ENCODE results near the gene NDFIP2. TPM values are rescaled to one million over a fixed set of nuclear protein-coding genes. Genes with fewer than 3 reads are reported as not detected.

Gene NDFIP2
- polyA plus RNA-seq, 2 of the 4 experiments (the other 2 are of a cell fraction), result 23.2 to 39.9 TPM

GRCh38 chr13:79528356-79528755, 47.4 kb downstream of the NDFIP2 start:
- no peak overlapping the region for H3K4me2 ChIP-seq
- ChIA-PET POLR2A (no interaction called here), CTCF (interaction anchor here (0.7 to 2.1 kb wide), 2 partner anchors 12 to 104 kb away, joined by 3 to 6 read pairs; no protein-coding TSS in a partner anchor)
- H3K4me1 ChIP-seq, result no peaks in the 10 kb centered on the region
- H3K27ac ChIP-seq, result no peak overlapping the region
- H3K9me3 ChIP-seq, result no peaks in the 10 kb centered on the region
- H3K4me3 ChIP-seq, result no peak overlapping the region
- ATAC-seq (no peak), FAIRE-seq (no peak), DNase-seq (ENCODE audit: low read depth in 1 of 2, low spot score in 1 of 2) (no peak)
- 84% methylated on average over 4 of the region's 4 CpGs for WGBS (ENCODE audit: missing lambda C conversion rate)
- no peak for TF ChIP-seq CBX8 (IDR thresholded peaks at IDR 0.05)
- no peak for TF ChIP-seq JUN (IDR thresholded peaks at IDR 0.05)
- TF ChIP-seq FOXS1 (CRISPR knock-in tag; IDR thresholded peaks at IDR 0.05), result no peak
- no peak for TF ChIP-seq HMGXB4 (CRISPR knock-in tag; IDR thresholded peaks at IDR 0.05; ENCODE audit: borderline replicate concordance)
- no peak for TF ChIP-seq ESRRA (IDR thresholded peaks at IDR 0.05; ENCODE audit: borderline replicate concordance, low read length)
- no peak for TF ChIP-seq BCL3 (IDR thresholded peaks at IDR 0.05)
- no peak for TF ChIP-seq RFX5 (IDR thresholded peaks at IDR 0.05)
- TF ChIP-seq ZFP36 (IDR thresholded peaks at IDR 0.05; ENCODE audit: borderline replicate concordance, partially characterized antibody), result no peak
- TF ChIP-seq TFCP2L1 (CRISPR knock-in tag; IDR thresholded peaks at IDR 0.05), result no peak
- TF ChIP-seq HEYL (CRISPR knock-in tag; IDR thresholded peaks at IDR 0.05), result no peak
- no peak for TF ChIP-seq USF2 (IDR thresholded peaks at IDR 0.05)
- TF ChIP-seq CBX2 (IDR thresholded peaks at IDR 0.05; ENCODE audit: borderline replicate concordance, low read depth), result no peak
- TF ChIP-seq RCOR1 (IDR thresholded peaks at IDR 0.05; ENCODE audit: low read depth, low read length), result no peak

- DNase-seq (ENCODE audit: low read depth in 1 of 2, low spot score in 1 of 2), result no peak
- H3K4me2 ChIP-seq, result no peak overlapping the region
- ATAC-seq, result no peak; a peak in 1 of 6 replicates
- peaks cover 3% of the 10 kb centered on the region; the same call in 1 of the 3 replicates for H3K4me1 ChIP-seq
- FAIRE-seq, result no peak
- H3K9me3 ChIP-seq, result no peaks in the 10 kb centered on the region
- H3K27ac ChIP-seq, result no peak overlapping the region
- no peak overlapping the region for H3K4me3 ChIP-seq
- ChIA-PET CTCF (interaction anchor here (2.1 kb wide), 1 partner anchor 104 kb away, joined by 6 read pairs; no protein-coding TSS in a partner anchor), POLR2A (interaction anchor here (0.7 kb wide), 1 partner anchor 105 kb away, joined by 3 read pairs; no protein-coding TSS in a partner anchor)
- TF ChIP-seq NPAS2 (CRISPR knock-in tag; IDR thresholded peaks at IDR 0.05; ENCODE audit: borderline replicate concordance) (no peak), MAX (IDR thresholded peaks at IDR 0.05) (no peak), GATA3 (IDR thresholded peaks at IDR 0.05; ENCODE audit: borderline replicate concordance) (no peak), ELK1 (IDR thresholded peaks at IDR 0.05; ENCODE audit: low read depth, low read length) (no peak), TP53 (CRISPR knock-in tag; IDR thresholded peaks at IDR 0.05) (no peak), HOXB5 (CRISPR knock-in tag; IDR thresholded peaks at IDR 0.05) (no peak), KDM1A (IDR thresholded peaks at IDR 0.05; ENCODE audit: low read depth) (no peak), ZC3H11A (IDR thresholded peaks at IDR 0.05) (no peak), RAD21 (conservative IDR thresholded peaks at IDR 0.05 in 1 of 2, IDR thresholded peaks at IDR 0.05 in 1 of 2) (no peak), MAFK (IDR thresholded peaks at IDR 0.05; ENCODE audit: partially characterized antibody) (no peak), JUN (IDR thresholded peaks at IDR 0.05) (no peak), HMGXB4 (CRISPR knock-in tag; IDR thresholded peaks at IDR 0.05; ENCODE audit: borderline replicate concordance) (no peak), EHMT2 (IDR thresholded peaks at IDR 0.05; ENCODE audit: low read depth) (no peak), RCOR1 (IDR thresholded peaks at IDR 0.05; ENCODE audit: low read depth, low read length) (no peak), CTCF (IDR thresholded peaks at IDR 0.05) (no peak), BCL3 (IDR thresholded peaks at IDR 0.05) (no peak)
- 92% methylated on average over 2 of the region's 2 CpGs for WGBS (ENCODE audit: missing lambda C conversion rate)
These were observed 47.8 kb downstream of the NDFIP2 start for GRCh38 chr13:79528759-79529191.

Measured in A549 (cell line).